Fibroblast of skin of back (primary cell): Measurements from ENCODE around the gene DLG5.

Experiments
- DNase-seq: peaks from one replicate; pipeline ENCODE4 v3.0.0-alpha.2; 2013

The DLG5 gene

GRCh38 chr10:77842652-77843212 lies 83.8 kb downstream of the DLG5 start:
- DNase-seq, result no peak

- DNase-seq, result no peak
Observed at GRCh38 chr10:77841711-77842375, 84.7 kb downstream of the DLG5 start.

- DNase-seq, result no peak
Observed at GRCh38 chr10:77840636-77841035, 85.9 kb downstream of the DLG5 start.

GRCh38 chr10:77837925-77838595 lies 88.5 kb downstream of the DLG5 start:
- DNase-seq, result no peak

GRCh38 chr10:77837248-77837924 lies 89.2 kb downstream of the DLG5 start:
- DNase-seq, result peak; percentile 37

- DNase-seq, result peak; percentile 62
Observed at GRCh38 chr10:77836299-77836820, 90.2 kb downstream of the DLG5 start.

GRCh38 chr10:77835669-77836086 lies 90.9 kb downstream of the DLG5 start:
- DNase-seq, result no peak

- no peak for DNase-seq
Observed at GRCh38 chr10:77834943-77835668, 91.4 kb downstream of the DLG5 start.

GRCh38 chr10:77834540-77834939 lies 92.0 kb downstream of the DLG5 start:
- DNase-seq, result no peak

- no peak for DNase-seq
Observed at GRCh38 chr10:77833792-77834191, 92.8 kb downstream of the DLG5 start.

- DNase-seq, result no peak
Observed at GRCh38 chr10:77833225-77833624, 93.3 kb downstream of the DLG5 start.

GRCh38 chr10:77832238-77832637 lies 94.3 kb downstream of the DLG5 start:
- DNase-seq, result no peak

- no peak for DNase-seq
Observed at GRCh38 chr10:77829356-77829755, 97.2 kb downstream of the DLG5 start.

GRCh38 chr10:77828377-77828776 lies 98.2 kb downstream of the DLG5 start:
- no peak for DNase-seq

- no peak for DNase-seq
Observed at GRCh38 chr10:77827366-77827765, 99.2 kb downstream of the DLG5 start.

GRCh38 chr10:77825965-77826364 lies 100.6 kb downstream of the DLG5 start:
- DNase-seq, result no peak

- no peak for DNase-seq
Observed at GRCh38 chr10:77824908-77825307, 101.6 kb downstream of the DLG5 start.

GRCh38 chr10:77823811-77824542 lies 102.6 kb downstream of the DLG5 start:
- no peak for DNase-seq

GRCh38 chr10:77821551-77821950 lies 105.0 kb downstream of the DLG5 start:
- DNase-seq, result no peak

GRCh38 chr10:77821036-77821435 lies 105.5 kb downstream of the DLG5 start:
- no peak for DNase-seq

GRCh38 chr10:77820349-77820748 lies 106.2 kb downstream of the DLG5 start:
- DNase-seq, result no peak
